GM12878 (cell line): ENCODE results near the gene NFE2L3. TPM values are rescaled to one million over a fixed set of nuclear protein-coding genes. Genes with fewer than 3 reads are reported as not detected.

ENCODE experiments used
- DPF2 ChIP-seq: fragments of 450-650 bp; IDR thresholded peaks from 2 replicates; pipeline ENCODE4 v1.6.1; 2017; ENCODE audit warnings: mild to moderate bottlenecking
- EED ChIP-seq: sonication (generic); IDR thresholded peaks from 2 replicates; pipeline ENCODE4 v1.6.1; 2016; ENCODE audit warnings: antibody characterized with exemption, low read depth
- IRF4 ChIP-seq: IDR thresholded peaks from 2 replicates; pipeline ENCODE4 v1.6.1; 2011; ENCODE audit warnings: low read depth, low read length
- LARP7 ChIP-seq: fragments of 450-650 bp; IDR thresholded peaks from 2 replicates; pipeline ENCODE4 v1.6.1; 2017; ENCODE audit warnings: mild to moderate bottlenecking
- MYB ChIP-seq: fragments of 150-350 bp; IDR thresholded peaks from 2 replicates; pipeline ENCODE4 v1.6.1; 2014; ENCODE audit warnings: mild to moderate bottlenecking, low read depth, low read length, borderline replicate concordance
- NFYA ChIP-seq: IDR thresholded peaks from 2 replicates; pipeline ENCODE4 v1.6.1; 2011; ENCODE audit warnings: low read depth, mild to moderate bottlenecking, low read length, improper control_type of control experiment, borderline replicate concordance
- PML ChIP-seq: IDR thresholded peaks from 2 replicates; pipeline ENCODE4 v1.6.1; 2012; ENCODE audit warnings: low read length, inconsistent platforms
- POU2F2 ChIP-seq: IDR thresholded peaks from 3 replicates; pipeline ENCODE4 v1.6.1; 2011; ENCODE audit warnings: low read depth, mild to moderate bottlenecking, low read length, borderline replicate concordance
- SMAD5 ChIP-seq: IDR thresholded peaks from 2 replicates; pipeline ENCODE4 v1.6.1; 2016; ENCODE audit warnings: antibody characterized with exemption, low read depth
- TCF7 ChIP-seq: IDR thresholded peaks from 2 replicates; pipeline ENCODE4 v1.6.1; 2014; ENCODE audit warnings: antibody characterized with exemption, borderline replicate concordance
- YBX1 ChIP-seq: fragments of 450-650 bp; IDR thresholded peaks from 2 replicates; pipeline ENCODE4 v1.6.1; 2016; ENCODE audit warnings: antibody characterized with exemption
- polyA plus RNA-seq, 11 experiments: library from polyadenylated mRNA; depleted of rRNA in 4 of 11; unstranded in 6 of 11; stranded (reverse) in 5 of 11; fragments of >200 nt; fragmentation: Nextera tagmentation in 4 of 11; fragmentation: Illumina TruSeq in 1 of 11; extraction: Ambion mirVana in 4 of 11; extraction: Trizol in 1 of 11; gene quantifications; 1 replicate in 1 of 11; 2 replicates in 10 of 11; pipeline versions ENCODE4 v1.2.1 to v1.2.3, GENCODE V29; 2011 to 2016; ENCODE audit warnings: inconsistent platforms in 2 of 11, missing spikeins in 2 of 11, low read depth in 1 of 11
- total RNA-seq, 4 experiments: library from RNA; depleted of rRNA in 3 of 4; stranded (reverse); fragments of >200 nt in 3 of 4; fragmentation: Illumina TruSeq in 1 of 4; extraction: Trizol in 1 of 4; gene quantifications; 2 replicates each; pipeline versions ENCODE4 v1.2.1 to v1.2.3, GENCODE V29; 2013 to 2021
- TF ChIP-seq, protein P1 (sequence below): IDR thresholded peaks from 2 replicates; pipeline ENCODE4 v1.6.1; 2012; ENCODE audit warnings: improper control_type of control experiment, low read depth, low read length; ENCODE audit not compliant: insufficient replicate concordance
- TF ChIP-seq, protein P2 (sequence below): IDR thresholded peaks from 2 replicates; pipeline ENCODE4 v1.6.1; 2011; ENCODE audit warnings: mild to moderate bottlenecking, low read depth, low read length, moderate library complexity; ENCODE audit not compliant: insufficient replicate concordance
- TF ChIP-seq, protein P3 (sequence below): fragments of 450-650 bp; IDR thresholded peaks from 2 replicates; pipeline ENCODE4 v1.6.1; 2018; ENCODE audit warnings: borderline replicate concordance, mild to moderate bottlenecking; ENCODE audit not compliant: partially characterized antibody
- TF ChIP-seq, protein P4 (sequence below): IDR thresholded peaks from 2 replicates; pipeline ENCODE4 v1.6.1; 2012; ENCODE audit warnings: low read depth, low read length, improper control_type of control experiment
- TF ChIP-seq, protein P5 (sequence below): fragments of 450-650 bp; IDR thresholded peaks from 2 replicates; pipeline ENCODE4 v1.6.1; 2016; ENCODE audit warnings: mild to moderate bottlenecking, moderate library complexity, borderline replicate concordance

NFE2L3 gene
- total and polyA plus RNA-seq, 10 of the 15 experiments (the other 5 are each of a cell fraction or from before 2014, with no cell fraction given): 4.4 to 34.9 (median 13.0) TPM

DNA sequence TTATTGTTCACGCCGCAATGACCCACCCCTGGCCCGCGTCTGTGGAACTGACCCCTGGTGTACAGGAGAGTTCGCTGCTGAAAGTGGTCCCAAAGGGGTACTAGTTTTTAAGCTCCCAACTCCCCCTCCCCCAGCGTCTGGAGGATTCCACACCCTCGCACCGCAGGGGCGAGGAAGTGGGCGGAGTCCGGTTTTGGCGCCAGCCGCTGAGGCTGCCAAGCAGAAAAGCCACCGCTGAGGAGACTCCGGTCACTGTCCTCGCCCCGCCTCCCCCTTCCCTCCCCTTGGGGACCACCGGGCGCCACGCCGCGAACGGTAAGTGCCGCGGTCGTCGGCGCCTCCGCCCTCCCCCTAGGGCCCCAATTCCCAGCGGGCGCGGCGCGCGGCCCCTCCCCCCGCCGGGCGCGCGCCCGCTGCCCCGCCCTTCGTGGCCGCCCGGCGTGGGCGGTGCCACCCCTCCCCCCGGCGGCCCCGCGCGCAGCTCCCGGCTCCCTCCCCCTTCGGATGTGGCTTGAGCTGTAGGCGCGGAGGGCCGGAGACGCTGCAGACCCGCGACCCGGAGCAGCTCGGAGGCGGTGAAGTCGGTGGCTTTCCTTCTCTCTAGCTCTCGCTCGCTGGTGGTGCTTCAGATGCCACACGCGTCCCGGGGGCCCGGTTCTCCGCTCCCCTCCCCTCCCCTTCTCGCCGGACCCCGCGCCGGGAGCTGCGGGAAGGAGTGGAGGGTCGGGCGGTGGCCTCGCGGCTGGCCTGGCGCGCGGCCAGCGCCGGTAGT, 49.4 kb downstream of the NFE2L3 start, which contains the start of gene CBX3 (continued):
- TF ChIP-seq, protein P1, sequence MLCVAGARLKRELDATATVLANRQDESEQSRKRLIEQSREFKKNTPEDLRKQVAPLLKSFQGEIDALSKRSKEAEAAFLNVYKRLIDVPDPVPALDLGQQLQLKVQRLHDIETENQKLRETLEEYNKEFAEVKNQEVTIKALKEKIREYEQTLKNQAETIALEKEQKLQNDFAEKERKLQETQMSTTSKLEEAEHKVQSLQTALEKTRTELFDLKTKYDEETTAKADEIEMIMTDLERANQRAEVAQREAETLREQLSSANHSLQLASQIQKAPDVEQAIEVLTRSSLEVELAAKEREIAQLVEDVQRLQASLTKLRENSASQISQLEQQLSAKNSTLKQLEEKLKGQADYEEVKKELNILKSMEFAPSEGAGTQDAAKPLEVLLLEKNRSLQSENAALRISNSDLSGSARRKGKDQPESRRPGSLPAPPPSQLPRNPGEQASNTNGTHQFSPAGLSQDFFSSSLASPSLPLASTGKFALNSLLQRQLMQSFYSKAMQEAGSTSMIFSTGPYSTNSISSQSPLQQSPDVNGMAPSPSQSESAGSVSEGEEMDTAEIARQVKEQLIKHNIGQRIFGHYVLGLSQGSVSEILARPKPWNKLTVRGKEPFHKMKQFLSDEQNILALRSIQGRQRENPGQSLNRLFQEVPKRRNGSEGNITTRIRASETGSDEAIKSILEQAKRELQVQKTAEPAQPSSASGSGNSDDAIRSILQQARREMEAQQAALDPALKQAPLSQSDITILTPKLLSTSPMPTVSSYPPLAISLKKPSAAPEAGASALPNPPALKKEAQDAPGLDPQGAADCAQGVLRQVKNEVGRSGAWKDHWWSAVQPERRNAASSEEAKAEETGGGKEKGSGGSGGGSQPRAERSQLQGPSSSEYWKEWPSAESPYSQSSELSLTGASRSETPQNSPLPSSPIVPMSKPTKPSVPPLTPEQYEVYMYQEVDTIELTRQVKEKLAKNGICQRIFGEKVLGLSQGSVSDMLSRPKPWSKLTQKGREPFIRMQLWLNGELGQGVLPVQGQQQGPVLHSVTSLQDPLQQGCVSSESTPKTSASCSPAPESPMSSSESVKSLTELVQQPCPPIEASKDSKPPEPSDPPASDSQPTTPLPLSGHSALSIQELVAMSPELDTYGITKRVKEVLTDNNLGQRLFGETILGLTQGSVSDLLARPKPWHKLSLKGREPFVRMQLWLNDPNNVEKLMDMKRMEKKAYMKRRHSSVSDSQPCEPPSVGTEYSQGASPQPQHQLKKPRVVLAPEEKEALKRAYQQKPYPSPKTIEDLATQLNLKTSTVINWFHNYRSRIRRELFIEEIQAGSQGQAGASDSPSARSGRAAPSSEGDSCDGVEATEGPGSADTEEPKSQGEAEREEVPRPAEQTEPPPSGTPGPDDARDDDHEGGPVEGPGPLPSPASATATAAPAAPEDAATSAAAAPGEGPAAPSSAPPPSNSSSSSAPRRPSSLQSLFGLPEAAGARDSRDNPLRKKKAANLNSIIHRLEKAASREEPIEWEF: no peak
- TF ChIP-seq EED (peak; percentile 33; the same call in 1 of the 2 replicates), POU2F2 (peak; percentile 78; the same call in 2 of the 3 replicates), TCF7 (no peak), MYB (no peak), NFYA (no peak), SMAD5 (peak; percentile 88; the same call in 1 of the 2 replicates), PML (0 out of 2 replicates have a peak, but pooled peaks have one; percentile 45), IRF4 (0 out of 2 replicates have a peak, but pooled peaks have one; percentile 10), YBX1 (no peak), DPF2 (no peak; the same call in 1 of the 2 replicates), LARP7 (peak; percentile 77)
- TF ChIP-seq, protein P2, sequence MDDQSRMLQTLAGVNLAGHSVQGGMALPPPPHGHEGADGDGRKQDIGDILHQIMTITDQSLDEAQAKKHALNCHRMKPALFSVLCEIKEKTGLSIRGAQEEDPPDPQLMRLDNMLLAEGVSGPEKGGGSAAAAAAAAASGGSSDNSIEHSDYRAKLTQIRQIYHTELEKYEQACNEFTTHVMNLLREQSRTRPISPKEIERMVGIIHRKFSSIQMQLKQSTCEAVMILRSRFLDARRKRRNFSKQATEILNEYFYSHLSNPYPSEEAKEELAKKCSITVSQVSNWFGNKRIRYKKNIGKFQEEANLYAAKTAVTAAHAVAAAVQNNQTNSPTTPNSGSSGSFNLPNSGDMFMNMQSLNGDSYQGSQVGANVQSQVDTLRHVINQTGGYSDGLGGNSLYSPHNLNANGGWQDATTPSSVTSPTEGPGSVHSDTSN: no peak
- TF ChIP-seq, protein P3, sequence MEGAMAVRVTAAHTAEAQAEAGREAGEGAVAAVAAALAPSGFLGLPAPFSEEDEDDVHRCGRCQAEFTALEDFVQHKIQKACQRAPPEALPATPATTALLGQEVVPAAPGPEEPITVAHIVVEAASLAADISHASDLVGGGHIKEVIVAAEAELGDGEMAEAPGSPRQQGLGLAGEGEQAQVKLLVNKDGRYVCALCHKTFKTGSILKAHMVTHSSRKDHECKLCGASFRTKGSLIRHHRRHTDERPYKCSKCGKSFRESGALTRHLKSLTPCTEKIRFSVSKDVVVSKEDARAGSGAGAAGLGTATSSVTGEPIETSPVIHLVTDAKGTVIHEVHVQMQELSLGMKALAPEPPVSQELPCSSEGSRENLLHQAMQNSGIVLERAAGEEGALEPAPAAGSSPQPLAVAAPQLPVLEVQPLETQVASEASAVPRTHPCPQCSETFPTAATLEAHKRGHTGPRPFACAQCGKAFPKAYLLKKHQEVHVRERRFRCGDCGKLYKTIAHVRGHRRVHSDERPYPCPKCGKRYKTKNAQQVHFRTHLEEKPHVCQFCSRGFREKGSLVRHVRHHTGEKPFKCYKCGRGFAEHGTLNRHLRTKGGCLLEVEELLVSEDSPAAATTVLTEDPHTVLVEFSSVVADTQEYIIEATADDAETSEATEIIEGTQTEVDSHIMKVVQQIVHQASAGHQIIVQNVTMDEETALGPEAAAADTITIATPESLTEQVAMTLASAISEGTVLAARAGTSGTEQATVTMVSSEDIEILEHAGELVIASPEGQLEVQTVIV: no peak
- TF ChIP-seq, protein P4, sequence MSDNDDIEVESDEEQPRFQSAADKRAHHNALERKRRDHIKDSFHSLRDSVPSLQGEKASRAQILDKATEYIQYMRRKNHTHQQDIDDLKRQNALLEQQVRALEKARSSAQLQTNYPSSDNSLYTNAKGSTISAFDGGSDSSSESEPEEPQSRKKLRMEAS: 0 out of 2 replicates have a peak, but pooled peaks have one; percentile 7
- TF ChIP-seq, protein P5, sequence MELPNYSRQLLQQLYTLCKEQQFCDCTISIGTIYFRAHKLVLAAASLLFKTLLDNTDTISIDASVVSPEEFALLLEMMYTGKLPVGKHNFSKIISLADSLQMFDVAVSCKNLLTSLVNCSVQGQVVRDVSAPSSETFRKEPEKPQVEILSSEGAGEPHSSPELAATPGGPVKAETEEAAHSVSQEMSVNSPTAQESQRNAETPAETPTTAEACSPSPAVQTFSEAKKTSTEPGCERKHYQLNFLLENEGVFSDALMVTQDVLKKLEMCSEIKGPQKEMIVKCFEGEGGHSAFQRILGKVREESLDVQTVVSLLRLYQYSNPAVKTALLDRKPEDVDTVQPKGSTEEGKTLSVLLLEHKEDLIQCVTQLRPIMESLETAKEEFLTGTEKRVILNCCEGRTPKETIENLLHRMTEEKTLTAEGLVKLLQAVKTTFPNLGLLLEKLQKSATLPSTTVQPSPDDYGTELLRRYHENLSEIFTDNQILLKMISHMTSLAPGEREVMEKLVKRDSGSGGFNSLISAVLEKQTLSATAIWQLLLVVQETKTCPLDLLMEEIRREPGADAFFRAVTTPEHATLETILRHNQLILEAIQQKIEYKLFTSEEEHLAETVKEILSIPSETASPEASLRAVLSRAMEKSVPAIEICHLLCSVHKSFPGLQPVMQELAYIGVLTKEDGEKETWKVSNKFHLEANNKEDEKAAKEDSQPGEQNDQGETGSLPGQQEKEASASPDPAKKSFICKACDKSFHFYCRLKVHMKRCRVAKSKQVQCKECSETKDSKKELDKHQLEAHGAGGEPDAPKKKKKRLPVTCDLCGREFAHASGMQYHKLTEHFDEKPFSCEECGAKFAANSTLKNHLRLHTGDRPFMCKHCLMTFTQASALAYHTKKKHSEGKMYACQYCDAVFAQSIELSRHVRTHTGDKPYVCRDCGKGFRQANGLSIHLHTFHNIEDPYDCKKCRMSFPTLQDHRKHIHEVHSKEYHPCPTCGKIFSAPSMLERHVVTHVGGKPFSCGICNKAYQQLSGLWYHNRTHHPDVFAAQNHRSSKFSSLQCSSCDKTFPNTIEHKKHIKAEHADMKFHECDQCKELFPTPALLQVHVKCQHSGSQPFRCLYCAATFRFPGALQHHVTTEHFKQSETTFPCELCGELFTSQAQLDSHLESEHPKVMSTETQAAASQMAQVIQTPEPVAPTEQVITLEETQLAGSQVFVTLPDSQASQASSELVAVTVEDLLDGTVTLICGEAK: no peak
